ENCODE results near the gene GLI3. TPM values are rescaled to one million over a fixed set of nuclear protein-coding genes. Genes with fewer than 3 reads are reported as not detected.

The GLI3 gene
- total RNA-seq, 1 experiment from 2014 or later = 46.2 TPM

- peaks cover 33% of the 10 kb centered on the region for H3K36me3 Mint-ChIP-seq
Measured at GRCh38 chr7:41969561-41970105, 267.4 kb downstream of the GLI3 start.

GRCh38 chr7:41967156-41967555 lies 269.9 kb downstream of the GLI3 start:
- ATAC-seq (no peak), DNase-seq (ENCODE audit: low spot score) (no peak)
- ChIA-PET CTCF (interaction anchor here (1.8 kb wide), 1 partner anchor 26 kb away, joined by 5 read pairs; no protein-coding TSS in a partner anchor), POLR2A (no interaction called here)
- no peaks in the 10 kb centered on the region for H3K27me3 Mint-ChIP-seq (ENCODE audit: low read depth)
- H3K4me1 Mint-ChIP-seq = no peaks in the 10 kb centered on the region
- peaks cover 35% of the 10 kb centered on the region for H3K36me3 Mint-ChIP-seq
- TF ChIP-seq ZNF232 (CRISPR knock-in tag; IDR thresholded peaks at IDR 0.05) = no peak
- no peak for TF ChIP-seq ETV6 (CRISPR knock-in tag; IDR thresholded peaks at IDR 0.05)
- TF ChIP-seq TEAD1 (CRISPR knock-in tag; IDR thresholded peaks at IDR 0.05) = no peak
- no peak for TF ChIP-seq KAT7 (CRISPR knock-in tag; IDR thresholded peaks at IDR 0.05; ENCODE audit: borderline replicate concordance)
- no peak for TF ChIP-seq CBFB (CRISPR knock-in tag; IDR thresholded peaks at IDR 0.05; ENCODE audit: low read depth)
- no peak for TF ChIP-seq ZNF423 (CRISPR knock-in tag; IDR thresholded peaks at IDR 0.05)
- no peak for TF ChIP-seq CDX4 (CRISPR knock-in tag; IDR thresholded peaks at IDR 0.05; ENCODE audit: borderline replicate concordance)
- TF ChIP-seq SMAD3 (CRISPR knock-in tag; IDR thresholded peaks at IDR 0.05; ENCODE audit: borderline replicate concordance) = no peak
- TF ChIP-seq USF2 (CRISPR knock-in tag; IDR thresholded peaks at IDR 0.05) = no peak
- no peak for TF ChIP-seq NFE2L1 (CRISPR knock-in tag; IDR thresholded peaks at IDR 0.05)
- no peak for TF ChIP-seq ZNF138 (CRISPR knock-in tag; conservative IDR thresholded peaks at IDR 0.05)
- TF ChIP-seq, protein P1, sequence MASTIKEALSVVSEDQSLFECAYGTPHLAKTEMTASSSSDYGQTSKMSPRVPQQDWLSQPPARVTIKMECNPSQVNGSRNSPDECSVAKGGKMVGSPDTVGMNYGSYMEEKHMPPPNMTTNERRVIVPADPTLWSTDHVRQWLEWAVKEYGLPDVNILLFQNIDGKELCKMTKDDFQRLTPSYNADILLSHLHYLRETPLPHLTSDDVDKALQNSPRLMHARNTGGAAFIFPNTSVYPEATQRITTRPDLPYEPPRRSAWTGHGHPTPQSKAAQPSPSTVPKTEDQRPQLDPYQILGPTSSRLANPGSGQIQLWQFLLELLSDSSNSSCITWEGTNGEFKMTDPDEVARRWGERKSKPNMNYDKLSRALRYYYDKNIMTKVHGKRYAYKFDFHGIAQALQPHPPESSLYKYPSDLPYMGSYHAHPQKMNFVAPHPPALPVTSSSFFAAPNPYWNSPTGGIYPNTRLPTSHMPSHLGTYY (CRISPR knock-in tag; IDR thresholded peaks at IDR 0.05) = no peak
- TF ChIP-seq ELF4 (CRISPR knock-in tag; IDR thresholded peaks at IDR 0.05; ENCODE audit: low read depth) = no peak
- TF ChIP-seq MYBL2 (CRISPR knock-in tag; IDR thresholded peaks at IDR 0.05) = no peak
- H3K27ac Mint-ChIP-seq = no peak overlapping the region
- H3K9me3 Mint-ChIP-seq = no peaks in the 10 kb centered on the region
- H3K4me3 Mint-ChIP-seq = no peak overlapping the region

More at GRCh38 chr7:41969561-41970105, 267.4 kb downstream of the GLI3 start:
- no peak for DNase-seq (ENCODE audit: low spot score)
- ChIA-PET POLR2A (no interaction called here), CTCF (no interaction called here)
- Mint-ChIP-seq H3K4me1 (no peaks in the 10 kb centered on the region), H3K27ac (no peak overlapping the region), H3K27me3 (ENCODE audit: low read depth) (no peaks in the 10 kb centered on the region), H3K4me3 (no peak overlapping the region), H3K9me3 (no peaks in the 10 kb centered on the region)
- TF ChIP-seq CBFB (CRISPR knock-in tag; IDR thresholded peaks at IDR 0.05; ENCODE audit: low read depth) = no peak
- TF ChIP-seq GABPB1 (CRISPR knock-in tag; IDR thresholded peaks at IDR 0.05) = no peak
- TF ChIP-seq, protein P2, sequence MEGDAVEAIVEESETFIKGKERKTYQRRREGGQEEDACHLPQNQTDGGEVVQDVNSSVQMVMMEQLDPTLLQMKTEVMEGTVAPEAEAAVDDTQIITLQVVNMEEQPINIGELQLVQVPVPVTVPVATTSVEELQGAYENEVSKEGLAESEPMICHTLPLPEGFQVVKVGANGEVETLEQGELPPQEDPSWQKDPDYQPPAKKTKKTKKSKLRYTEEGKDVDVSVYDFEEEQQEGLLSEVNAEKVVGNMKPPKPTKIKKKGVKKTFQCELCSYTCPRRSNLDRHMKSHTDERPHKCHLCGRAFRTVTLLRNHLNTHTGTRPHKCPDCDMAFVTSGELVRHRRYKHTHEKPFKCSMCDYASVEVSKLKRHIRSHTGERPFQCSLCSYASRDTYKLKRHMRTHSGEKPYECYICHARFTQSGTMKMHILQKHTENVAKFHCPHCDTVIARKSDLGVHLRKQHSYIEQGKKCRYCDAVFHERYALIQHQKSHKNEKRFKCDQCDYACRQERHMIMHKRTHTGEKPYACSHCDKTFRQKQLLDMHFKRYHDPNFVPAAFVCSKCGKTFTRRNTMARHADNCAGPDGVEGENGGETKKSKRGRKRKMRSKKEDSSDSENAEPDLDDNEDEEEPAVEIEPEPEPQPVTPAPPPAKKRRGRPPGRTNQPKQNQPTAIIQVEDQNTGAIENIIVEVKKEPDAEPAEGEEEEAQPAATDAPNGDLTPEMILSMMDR (IDR thresholded peaks at IDR 0.05) = no peak
- TF ChIP-seq TP53 (CRISPR knock-in tag; IDR thresholded peaks at IDR 0.05) = no peak
- no peak for TF ChIP-seq ZNF138 (CRISPR knock-in tag; conservative IDR thresholded peaks at IDR 0.05)
- TF ChIP-seq USF2 (CRISPR knock-in tag; IDR thresholded peaks at IDR 0.05) = no peak
- TF ChIP-seq ZNF317 (CRISPR knock-in tag; IDR thresholded peaks at IDR 0.05; ENCODE audit: borderline replicate concordance, low read depth) = no peak
- no peak for TF ChIP-seq RORB (CRISPR knock-in tag; IDR thresholded peaks at IDR 0.05)
- TF ChIP-seq MXD4 (CRISPR knock-in tag; IDR thresholded peaks at IDR 0.05; ENCODE audit: borderline replicate concordance) = no peak
- no peak for TF ChIP-seq GTF2I (CRISPR knock-in tag; conservative IDR thresholded peaks at IDR 0.05)
- TF ChIP-seq CREM (CRISPR knock-in tag; IDR thresholded peaks at IDR 0.05) = no peak
- TF ChIP-seq TEAD1 (CRISPR knock-in tag; IDR thresholded peaks at IDR 0.05) = no peak
- TF ChIP-seq PREB (CRISPR knock-in tag; IDR thresholded peaks at IDR 0.05; ENCODE audit: borderline replicate concordance) = no peak
- ATAC-seq = no peak

Data from WTC11 (cell line).